ENCODE measurements around the gene RSPRY1.
"Not testable (repeated sequence)": the region's sequence is repeated elsewhere in the genome, so short reads cannot be mapped to it uniquely, and the experiment has no call there.

RSPRY1 gene

DNA sequence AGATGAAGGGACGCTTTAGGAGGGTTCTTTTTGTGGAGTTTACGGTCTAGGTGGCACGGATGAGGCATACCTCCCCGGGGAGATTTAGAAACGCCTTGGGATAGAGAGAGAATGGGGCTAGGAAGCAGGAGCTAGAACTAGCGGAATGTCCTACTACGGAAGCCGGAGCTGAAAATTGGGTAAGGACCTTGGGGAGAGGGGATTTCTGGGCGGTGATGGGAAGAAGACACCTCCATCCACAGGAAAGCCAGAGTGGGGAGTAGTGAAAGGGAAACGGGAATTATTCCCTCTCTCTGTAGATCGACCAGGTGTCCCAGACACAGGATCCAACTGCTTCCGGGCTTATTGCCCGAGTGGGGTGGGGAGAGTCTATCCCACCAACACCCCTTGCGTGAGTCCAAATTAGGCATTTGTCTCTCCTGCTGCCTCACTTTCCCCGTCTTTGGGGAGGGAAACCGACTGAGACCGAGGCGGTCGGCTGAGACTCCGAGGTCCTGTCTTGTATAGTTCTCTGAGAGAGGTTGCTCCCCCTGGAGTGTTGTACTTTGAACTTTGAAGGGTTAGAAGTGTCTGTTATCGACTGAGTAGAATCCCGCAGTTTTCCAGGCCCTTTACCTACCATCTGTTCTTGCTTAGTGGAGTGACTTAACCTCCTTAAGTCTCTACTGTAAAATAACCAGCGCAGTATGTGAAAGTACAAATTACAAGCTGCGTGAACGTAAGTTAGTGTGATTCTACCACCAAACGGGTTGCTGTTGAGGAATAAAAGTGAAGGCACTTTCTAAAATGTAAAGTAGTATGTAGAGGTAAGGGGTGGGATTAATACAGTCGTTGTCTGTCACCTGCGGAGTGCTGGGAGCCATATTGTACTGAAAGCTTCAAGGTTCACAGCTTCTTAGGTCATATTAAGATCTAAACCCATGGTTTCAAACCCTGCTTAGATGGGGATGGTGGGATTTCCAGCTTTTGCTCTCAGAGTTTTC, 1.0 kb downstream of the RSPRY1 start:
- no peak for DNase-seq

GRCh38 chr16:57187902-57188710, 2.0 kb downstream of the RSPRY1 start:
- DNase-seq: not testable (repeated sequence)

DNA sequence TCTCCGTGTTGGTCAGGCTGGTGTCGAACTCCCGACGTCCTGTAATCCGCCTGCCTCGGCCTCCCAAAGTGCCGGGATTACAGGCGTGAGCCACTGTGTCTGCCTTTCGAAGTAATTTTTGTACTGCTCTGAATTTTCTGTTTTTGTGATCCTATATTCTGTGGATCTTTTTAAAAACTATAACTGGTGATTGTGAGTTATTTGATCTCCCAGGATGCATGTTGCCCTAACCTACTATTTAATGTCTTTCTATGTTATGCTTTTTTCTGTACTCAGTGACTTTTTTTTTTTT, 2.5 kb downstream of the RSPRY1 start:
- no peak for DNase-seq

DNA sequence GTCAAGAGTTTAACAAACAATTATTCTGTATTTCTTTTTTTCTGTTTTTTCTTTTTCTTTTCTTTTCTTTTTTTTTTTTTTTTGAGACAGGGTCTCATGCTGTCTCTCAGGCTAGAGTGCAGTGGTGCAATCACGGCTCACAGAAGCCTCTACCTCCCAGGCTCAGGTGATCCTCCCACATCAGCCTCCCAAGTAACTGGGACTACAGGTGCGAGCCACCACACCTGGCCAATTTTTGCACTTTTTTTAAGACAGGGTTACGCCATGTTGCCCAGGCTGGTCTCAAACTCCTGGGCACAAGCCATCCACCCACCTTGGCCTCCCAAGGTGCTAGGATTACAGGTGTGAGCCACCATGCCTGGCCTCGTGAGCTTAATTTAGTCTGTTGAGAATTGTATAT, 3.4 kb downstream of the RSPRY1 start:
- not testable (repeated sequence) for DNase-seq

- DNase-seq: no peak
These were observed 4.0 kb downstream of the RSPRY1 start for GRCh38 chr16:57190136-57190535.

- no peak for DNase-seq
These were observed 5.0 kb downstream of the RSPRY1 start for GRCh38 chr16:57191056-57191571.

DNA sequence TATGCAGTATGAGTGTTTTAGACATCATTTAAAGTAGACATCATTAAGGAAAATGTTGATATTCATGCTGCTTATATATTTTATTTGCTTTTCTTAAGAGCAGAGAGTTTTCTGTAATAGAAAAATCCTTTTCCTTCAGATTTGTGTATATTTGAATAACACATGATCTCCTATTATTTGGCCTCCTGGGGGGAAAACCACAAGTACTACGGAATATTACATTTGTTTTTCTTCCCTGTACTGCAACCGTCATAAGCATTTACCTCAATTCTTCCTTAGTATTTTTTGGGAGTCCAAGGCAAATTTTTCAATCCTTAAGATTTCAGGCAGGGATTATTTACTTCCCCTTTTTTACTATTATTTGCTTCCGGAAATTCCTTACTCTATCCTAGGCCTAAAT, 6.0 kb downstream of the RSPRY1 start:
- DNase-seq: no peak

DNA sequence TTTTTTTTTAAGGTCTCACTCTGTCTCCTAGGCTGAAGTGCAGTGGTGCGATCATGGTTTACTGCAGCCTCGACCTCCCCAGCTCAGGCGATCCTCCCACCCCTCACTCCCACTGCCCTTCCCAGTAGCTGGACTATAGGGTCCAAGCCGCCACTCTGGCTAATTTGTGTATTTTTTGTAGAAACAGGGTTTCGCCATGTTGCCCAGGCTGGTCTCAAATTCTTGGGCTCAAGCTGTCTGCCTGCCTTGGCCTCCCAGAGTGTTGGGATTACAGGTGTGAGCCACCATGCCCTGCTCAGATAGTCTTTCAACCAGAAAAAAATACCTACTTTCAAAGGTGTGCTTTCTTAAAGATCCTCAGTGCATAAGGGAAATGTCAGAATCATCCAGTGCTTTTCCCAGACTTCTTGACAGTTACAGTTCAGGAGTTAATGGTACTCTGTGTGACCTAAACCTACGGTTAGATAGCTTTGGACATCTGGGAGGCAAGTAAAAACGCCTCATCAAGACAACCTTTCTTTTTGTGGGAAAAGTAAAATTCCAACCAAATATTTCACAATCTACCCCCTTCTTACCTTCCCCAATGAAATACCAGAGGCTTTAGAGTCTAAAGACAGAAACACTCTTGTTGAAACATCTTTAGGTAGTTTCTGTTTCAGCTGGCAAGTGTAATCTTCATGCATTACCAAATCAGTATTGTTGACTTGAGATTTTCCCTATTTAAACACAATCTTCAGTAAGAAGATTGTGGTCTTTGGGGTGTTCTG, 6.8 kb downstream of the RSPRY1 start:
- no peak for DNase-seq

- DNase-seq: no peak
These were observed 8.4 kb downstream of the RSPRY1 start for GRCh38 chr16:57194512-57194911.

- DNase-seq: no peak
These were observed 10.2 kb downstream of the RSPRY1 start for GRCh38 chr16:57196286-57196685.

GRCh38 chr16:57196753-57197152, 10.6 kb downstream of the RSPRY1 start:
- no peak for DNase-seq

GRCh38 chr16:57200321-57200720, 14.2 kb downstream of the RSPRY1 start:
- not testable (repeated sequence) for DNase-seq

GRCh38 chr16:57200926-57201325, 14.8 kb downstream of the RSPRY1 start:
- DNase-seq: not testable (repeated sequence)

- DNase-seq: no peak
These were observed 16.2 kb downstream of the RSPRY1 start for GRCh38 chr16:57202095-57202886.

- no peak for DNase-seq
These were observed 17.3 kb downstream of the RSPRY1 start for GRCh38 chr16:57203451-57203850.

- no peak for DNase-seq
These were observed 18.5 kb downstream of the RSPRY1 start for GRCh38 chr16:57204675-57205074.

DNA sequence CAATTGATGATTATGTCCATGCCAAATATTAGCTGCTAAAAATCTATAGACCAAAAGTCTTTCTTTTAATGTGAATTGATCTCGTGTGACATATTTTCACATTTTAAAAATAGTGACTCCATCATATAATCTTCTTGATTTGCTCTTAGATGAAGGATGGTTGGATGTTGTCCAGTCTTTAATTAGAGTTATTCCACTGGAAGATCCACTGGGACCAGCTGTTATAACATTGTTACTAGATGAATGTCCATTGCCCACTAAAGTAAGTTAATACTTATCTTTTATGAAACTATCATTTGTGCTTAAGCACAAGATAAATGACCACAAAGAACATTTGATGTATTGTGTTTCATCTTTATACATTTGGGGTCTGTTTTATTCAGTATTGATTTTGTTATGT, 22.8 kb downstream of the RSPRY1 start:
- DNase-seq: no peak

DNA sequence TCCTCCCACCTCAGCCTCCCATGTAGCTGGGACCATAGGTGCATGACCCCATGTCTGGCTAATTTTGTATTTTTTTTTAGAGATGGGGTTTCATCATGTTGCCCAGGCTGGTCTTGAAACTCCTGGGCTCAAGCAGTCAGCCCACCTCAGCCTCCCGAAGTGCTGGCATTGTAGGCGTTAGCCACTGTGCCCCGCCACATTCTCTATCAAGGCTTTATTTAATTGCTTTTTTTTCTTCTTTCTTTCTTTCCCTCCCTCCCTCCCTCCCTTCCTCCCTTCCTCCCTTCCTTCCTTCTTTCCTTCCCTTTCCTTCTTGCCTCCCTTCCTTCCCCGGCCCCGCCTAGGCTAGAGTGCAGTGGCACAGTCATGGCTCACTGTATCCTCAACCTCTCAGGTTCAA, 23.7 kb downstream of the RSPRY1 start:
- no peak for DNase-seq

GRCh38 chr16:57213462-57213861, 27.3 kb downstream of the RSPRY1 start:
- no peak for DNase-seq

GRCh38 chr16:57216968-57217367, 30.8 kb downstream of the RSPRY1 start:
- DNase-seq: no peak

DNA sequence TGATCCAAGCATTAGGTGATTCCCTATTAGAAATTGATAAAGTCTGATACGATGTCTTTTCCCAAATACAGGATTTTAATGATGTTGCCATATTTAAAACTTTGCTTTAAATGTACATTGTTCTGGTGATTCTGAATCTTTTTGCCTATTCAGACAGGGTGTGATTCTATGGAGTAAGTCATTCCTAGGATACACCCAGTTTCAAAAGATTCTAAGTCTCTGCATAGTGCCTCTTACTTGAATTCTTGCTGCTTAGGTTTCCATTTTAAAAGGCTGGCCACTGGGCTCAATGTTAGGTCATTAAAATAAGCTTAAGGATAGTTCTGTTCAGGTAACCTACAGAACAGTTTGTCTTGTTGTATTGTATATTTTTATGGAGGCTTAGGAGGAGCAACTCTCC, 36.9 kb downstream of the RSPRY1 start:
- DNase-seq: no peak

DNA sequence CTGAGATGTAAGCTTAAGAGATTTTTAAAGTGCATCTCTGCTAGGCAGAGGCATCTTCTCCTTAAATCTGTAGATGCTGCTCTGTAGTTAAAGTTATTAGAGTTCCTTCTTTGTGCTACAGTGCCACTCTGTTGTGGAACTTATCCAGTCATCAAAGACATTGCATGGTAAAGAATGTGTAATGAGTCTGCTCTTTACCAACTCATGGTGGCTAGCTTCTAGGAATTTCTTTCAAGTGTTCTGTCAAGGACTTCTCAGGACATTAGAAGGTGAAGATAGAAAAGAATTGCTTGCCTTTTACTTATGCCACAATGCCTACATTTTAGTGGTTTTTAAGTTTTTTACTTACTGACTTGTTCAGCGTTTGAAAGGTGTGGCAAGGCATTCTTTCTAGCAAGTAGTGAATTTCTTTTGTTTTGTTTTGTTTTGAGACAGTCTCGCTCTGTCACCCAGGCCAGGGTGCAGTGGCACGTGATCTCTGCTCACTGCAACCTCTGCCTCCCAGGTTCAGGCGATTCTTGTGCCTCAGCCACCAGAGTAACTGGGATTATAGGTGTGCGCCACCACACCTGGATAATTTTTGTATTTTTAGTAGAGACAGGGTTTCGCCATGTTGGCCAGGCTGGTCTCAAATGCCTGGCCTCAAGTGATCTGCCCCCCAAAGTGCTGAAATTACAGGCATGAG, 38.7 kb downstream of the RSPRY1 start:
- DNase-seq: no peak
